ENCODE data around the gene ZNF521.
"Not testable (repeated sequence)": the region's sequence is repeated elsewhere in the genome, so short reads cannot be mapped to it uniquely, and the experiment has no call there.

The ZNF521 gene

GRCh38 chr18:25288340-25288938 lies 63.5 kb downstream of the ZNF521 start:
- DNase-seq = no peak

- DNase-seq = no peak
Measured at GRCh38 chr18:25287106-25287505, 64.9 kb downstream of the ZNF521 start.

GRCh38 chr18:25284861-25285550 lies 67.0 kb downstream of the ZNF521 start:
- DNase-seq = no peak

GRCh38 chr18:25284281-25284680 lies 67.7 kb downstream of the ZNF521 start:
- no peak for DNase-seq

GRCh38 chr18:25283781-25284180 lies 68.2 kb downstream of the ZNF521 start:
- DNase-seq = no peak

GRCh38 chr18:25282896-25283703 lies 68.9 kb downstream of the ZNF521 start:
- no peak for DNase-seq

GRCh38 chr18:25282282-25282681 lies 69.7 kb downstream of the ZNF521 start:
- no peak for DNase-seq

- DNase-seq = peak; percentile 4 to 22
Measured at GRCh38 chr18:25281556-25281955, 70.4 kb downstream of the ZNF521 start.

- no peak for DNase-seq
Measured at GRCh38 chr18:25279961-25280360, 72.0 kb downstream of the ZNF521 start.

- DNase-seq = no peak
Measured at GRCh38 chr18:25279556-25279955, 72.4 kb downstream of the ZNF521 start.

GRCh38 chr18:25279133-25279532 lies 72.8 kb downstream of the ZNF521 start:
- DNase-seq = no peak

- DNase-seq = no peak
Measured at GRCh38 chr18:25278394-25278793, 73.6 kb downstream of the ZNF521 start.

GRCh38 chr18:25275412-25276001 lies 76.5 kb downstream of the ZNF521 start:
- no peak for DNase-seq

- DNase-seq = no peak
Measured at GRCh38 chr18:25274926-25275325, 77.0 kb downstream of the ZNF521 start.

GRCh38 chr18:25266931-25267527 lies 84.9 kb downstream of the ZNF521 start:
- DNase-seq = not testable (repeated sequence)

GRCh38 chr18:25262920-25263319 lies 89.0 kb downstream of the ZNF521 start:
- DNase-seq = no peak

GRCh38 chr18:25261768-25262167 lies 90.2 kb downstream of the ZNF521 start:
- no peak for DNase-seq

- DNase-seq = no peak
Measured at GRCh38 chr18:25256439-25256838, 95.5 kb downstream of the ZNF521 start.

GRCh38 chr18:25253779-25254178 lies 98.2 kb downstream of the ZNF521 start:
- no peak for DNase-seq

- DNase-seq = no peak
Measured at GRCh38 chr18:25253136-25253535, 98.8 kb downstream of the ZNF521 start.

GRCh38 chr18:25251068-25251467 lies 100.9 kb downstream of the ZNF521 start:
- no peak for DNase-seq

- no peak for DNase-seq
Measured at GRCh38 chr18:25250474-25250851, 101.5 kb downstream of the ZNF521 start.

GRCh38 chr18:25248755-25249154 lies 103.2 kb downstream of the ZNF521 start:
- no peak for DNase-seq
